ENCODE results near the gene SMCP. TPM values are rescaled to one million over a fixed set of nuclear protein-coding genes. Genes with fewer than 3 reads are reported as not detected.

SMCP gene
- total and polyA plus RNA-seq, 4 donors, result not detected

- peaks cover 0 to 7% (median 0%) of the 10 kb centered on the region in 4 donors for H3K27me3 ChIP-seq (ENCODE audit: control insufficient read depth in 4 of 4, insufficient read depth in 4 of 4, low read length in 3 of 4)
- TF ChIP-seq GABPA (IDR thresholded peaks at IDR 0.05 in 1 of 2, conservative IDR thresholded peaks at IDR 0.05 in 1 of 2), result no peak
- no peak for TF ChIP-seq TAF1 (conservative IDR thresholded peaks at IDR 0.05)
- no peak for TF ChIP-seq CTCF (IDR thresholded peaks at IDR 0.05; ENCODE audit: low read depth, low read length, missing input control)
- no peak for TF ChIP-seq YY1 (IDR thresholded peaks at IDR 0.05)
- TF ChIP-seq NR2F2 (IDR thresholded peaks at IDR 0.05), result no peak
- TF ChIP-seq FOXA1 (IDR thresholded peaks at IDR 0.05), result no peak
- TF ChIP-seq JUND (IDR thresholded peaks at IDR 0.05), result no peak
- no peak for TF ChIP-seq SP1 (IDR thresholded peaks at IDR 0.05)
- TF ChIP-seq REST (IDR thresholded peaks at IDR 0.05), result no peak
- no peak for DNase-seq (ENCODE audit: low spot score)
Observed at GRCh38 chr1:152864443-152864842, 13.7 kb upstream of the SMCP start.

GRCh38 chr1:152866321-152866720 lies 11.8 kb upstream of the SMCP start:
- no peak overlapping the region for H3K27ac ChIP-seq (ENCODE audit: low read depth in 1 of 2, low read length in 2 of 2)
- no peak overlapping the region for H3K9ac ChIP-seq (ENCODE audit: low read depth in 1 of 2, low read length in 2 of 2)
- no peaks in the 10 kb centered on the region for H3K36me3 ChIP-seq (ENCODE audit: control insufficient read depth in 4 of 4, insufficient read depth in 3 of 4, low read depth in 1 of 4, low read length in 3 of 4)
- no peaks in the 10 kb centered on the region for H3K27me3 ChIP-seq (ENCODE audit: control insufficient read depth in 4 of 4, insufficient read depth in 4 of 4, low read length in 3 of 4)
- TF ChIP-seq HNF4G (IDR thresholded peaks at IDR 0.05), result no peak
- no peak for TF ChIP-seq HNF4A (conservative IDR thresholded peaks at IDR 0.05)
- TF ChIP-seq ZBTB33 (IDR thresholded peaks at IDR 0.05), result no peak
- TF ChIP-seq NR2F2 (IDR thresholded peaks at IDR 0.05), result no peak
- TF ChIP-seq SP1 (IDR thresholded peaks at IDR 0.05), result no peak
- TF ChIP-seq REST (IDR thresholded peaks at IDR 0.05), result no peak
- TF ChIP-seq CTCF (IDR thresholded peaks at IDR 0.05; ENCODE audit: low read depth, low read length, missing input control), result no peak
- TF ChIP-seq JUND (IDR thresholded peaks at IDR 0.05), result no peak
- no peak for TF ChIP-seq ATF3 (IDR thresholded peaks at IDR 0.05)
- TF ChIP-seq EGR1 (IDR thresholded peaks at IDR 0.05; ENCODE audit: low read depth in 2 of 2), result no peak
- TF ChIP-seq RXRA (IDR thresholded peaks at IDR 0.05), result no peak
- no peak for TF ChIP-seq FOXA1 (IDR thresholded peaks at IDR 0.05)
- TF ChIP-seq YY1 (IDR thresholded peaks at IDR 0.05), result no peak
- no peak for TF ChIP-seq FOXA2 (IDR thresholded peaks at IDR 0.05)
- no peak for TF ChIP-seq RAD21 (IDR thresholded peaks at IDR 0.05)
- no peak for TF ChIP-seq MAX (IDR thresholded peaks at IDR 0.05)
- no peaks in the 10 kb centered on the region for H3K9me3 ChIP-seq (ENCODE audit: control insufficient read depth in 4 of 4, low read length in 3 of 4)
- H3K4me1 ChIP-seq (ENCODE audit: control insufficient read depth in 4 of 4, insufficient read depth in 4 of 4, low read length in 3 of 4), result no peaks in the 10 kb centered on the region
- WGBS, result 83% methylated on average over 2 of the region's 2 CpGs
- no peak for DNase-seq (ENCODE audit: low spot score)
- no peak overlapping the region for H3K4me3 ChIP-seq (ENCODE audit: low read depth in 1 of 3, low read length in 3 of 3)

More at GRCh38 chr1:152864443-152864842, 13.7 kb upstream of the SMCP start:
- no peaks in the 10 kb centered on the region for H3K4me1 ChIP-seq (ENCODE audit: control insufficient read depth in 4 of 4, insufficient read depth in 4 of 4, low read length in 3 of 4)
- H3K9ac ChIP-seq (ENCODE audit: low read depth in 1 of 2, low read length in 2 of 2), result no peak overlapping the region
- no peaks in the 10 kb centered on the region for H3K9me3 ChIP-seq (ENCODE audit: control insufficient read depth in 4 of 4, low read length in 3 of 4)
- no peak overlapping the region for H3K27ac ChIP-seq (ENCODE audit: low read depth in 1 of 2, low read length in 2 of 2)
- no peak overlapping the region for H3K4me3 ChIP-seq (ENCODE audit: low read depth in 1 of 3, low read length in 3 of 3)
- H3K36me3 ChIP-seq (ENCODE audit: control insufficient read depth in 4 of 4, insufficient read depth in 3 of 4, low read depth in 1 of 4, low read length in 3 of 4), result no peaks in the 10 kb centered on the region

Data from liver (tissue), 9 donors.